ENCODE measurements around the gene ZNF511.

DNA sequence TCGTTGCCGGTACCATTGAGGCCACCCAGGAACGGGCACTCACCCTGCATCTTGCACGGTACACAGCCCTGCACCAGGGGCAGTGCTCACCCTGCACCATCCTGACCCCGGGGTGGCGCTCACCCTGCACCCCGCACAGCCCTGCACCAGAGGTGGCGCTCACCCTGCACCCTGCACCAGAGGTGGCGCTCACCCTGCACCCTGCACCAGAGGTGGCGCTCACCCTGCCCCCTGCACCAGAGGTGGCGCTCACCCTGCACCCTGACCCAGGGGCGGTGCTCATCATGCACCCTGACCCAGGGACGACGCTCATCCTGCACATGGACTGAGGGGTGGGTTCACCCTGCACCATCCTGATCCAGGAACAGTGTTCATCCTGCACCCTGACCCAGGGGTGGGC lies 6.5 kb upstream of the ZNF511 start:
- TF ChIP-seq CTCF (IDR thresholded peaks at IDR 0.05) (no peak), POLR2A (IDR thresholded peaks at IDR 0.05) (no peak)
